ENCODE data around the gene GYS2.
"Not testable (repeated sequence)": the region's sequence is repeated elsewhere in the genome, so short reads cannot be mapped to it uniquely, and the experiment has no call there.

The GYS2 gene

GRCh38 chr12:21602774-21603173 is 1.9 kb downstream of the GYS2 start:
- DNase-seq (ENCODE audit: low spot score): no peak

GRCh38 chr12:21600196-21600595 is 4.5 kb downstream of the GYS2 start:
- DNase-seq (ENCODE audit: low spot score): no peak

- no peak for DNase-seq (ENCODE audit: low spot score)
Measured at GRCh38 chr12:21599143-21599999, 5.3 kb downstream of the GYS2 start.

GRCh38 chr12:21598651-21599050 is 6.0 kb downstream of the GYS2 start:
- no peak for DNase-seq (ENCODE audit: low spot score)

GRCh38 chr12:21595356-21595755 is 9.3 kb downstream of the GYS2 start:
- DNase-seq (ENCODE audit: low spot score): not testable (repeated sequence)

- DNase-seq (ENCODE audit: low spot score): no peak
Measured at GRCh38 chr12:21585485-21585884, 19.2 kb downstream of the GYS2 start.

- DNase-seq (ENCODE audit: low spot score): not testable (repeated sequence)
Measured at GRCh38 chr12:21584403-21585182, 20.1 kb downstream of the GYS2 start.

- DNase-seq (ENCODE audit: low spot score): no peak
Measured at GRCh38 chr12:21583587-21583986, 21.1 kb downstream of the GYS2 start.

GRCh38 chr12:21580748-21581516 is 23.7 kb downstream of the GYS2 start:
- DNase-seq (ENCODE audit: low spot score): no peak

- no peak for DNase-seq (ENCODE audit: low spot score)
Measured at GRCh38 chr12:21577516-21577915, 27.1 kb downstream of the GYS2 start.

GRCh38 chr12:21576431-21576830 is 28.2 kb downstream of the GYS2 start:
- DNase-seq (ENCODE audit: low spot score): no peak

GRCh38 chr12:21573733-21574358 is 30.8 kb downstream of the GYS2 start:
- no peak for DNase-seq (ENCODE audit: low spot score)

- no peak for DNase-seq (ENCODE audit: low spot score)
Measured at GRCh38 chr12:21571046-21571445, 33.6 kb downstream of the GYS2 start.

GRCh38 chr12:21568115-21568514 is 36.5 kb downstream of the GYS2 start:
- DNase-seq (ENCODE audit: low spot score): no peak

GRCh38 chr12:21566907-21567394 is 37.7 kb downstream of the GYS2 start:
- no peak for DNase-seq (ENCODE audit: low spot score)

- DNase-seq (ENCODE audit: low spot score): no peak
Measured at GRCh38 chr12:21566223-21566906, 38.3 kb downstream of the GYS2 start.

GRCh38 chr12:21562859-21563258 is 41.8 kb downstream of the GYS2 start:
- DNase-seq (ENCODE audit: low spot score): no peak

- DNase-seq (ENCODE audit: low spot score): no peak
Measured at GRCh38 chr12:21561158-21561557, 43.5 kb downstream of the GYS2 start.

- no peak for DNase-seq (ENCODE audit: low spot score)
Measured at GRCh38 chr12:21559855-21560569, 44.6 kb downstream of the GYS2 start.

GRCh38 chr12:21558100-21558679 is 46.5 kb downstream of the GYS2 start:
- no peak for DNase-seq (ENCODE audit: low spot score)

All from iPS-NIHi11 (cell line).